K562 (cell line): ENCODE measurements around the gene AIFM3. TPM values are rescaled to one million over a fixed set of nuclear protein-coding genes. Genes with fewer than 3 reads are reported as not detected.

ENCODE experiments used
- CTCF ChIP-seq, 3 experiments: IDR thresholded peaks in 2 of 3; conservative IDR thresholded peaks in 1 of 3; 2 replicates each; pipeline ENCODE4 v1.5.1; 2011 to 2012; ENCODE audit warnings: low read length in 3 of 3, mild to moderate bottlenecking in 3 of 3, control low read depth in 2 of 3, improper control_type of control experiment in 1 of 3, inconsistent platforms in 1 of 3, low read depth in 1 of 3, mixed read lengths in 1 of 3, moderate library complexity in 1 of 3; ENCODE audit not compliant: insufficient read depth in 2 of 3
- DPF2 ChIP-seq: fragments of 450-650 bp; IDR thresholded peaks from 2 replicates; pipeline ENCODE4 v1.6.1; 2016
- ESRRB ChIP-seq: fragments of 250-450 bp; sonication (Bioruptor Pico); IDR thresholded peaks from 2 replicates; pipeline ENCODE4 v1.5.0; 2020; ENCODE audit warnings: mild to moderate bottlenecking, moderate library complexity, borderline replicate concordance
- KAT7 ChIP-seq: sonication (generic); formaldehyde crosslinking; IDR thresholded peaks from 2 replicates; pipeline ENCODE4 v1.8.0; 2022; ENCODE audit warnings: missing genetic modification reagents, mild to moderate bottlenecking, borderline replicate concordance
- KDM5B ChIP-seq: fragments of 200-600 bp; sonication (generic); IDR thresholded peaks from 2 replicates; pipeline ENCODE4 v1.6.1; 2012; ENCODE audit warnings: low read depth, mild to moderate bottlenecking, moderate library complexity, low read length, control low read depth, inconsistent platforms; ENCODE audit not compliant: insufficient replicate concordance
- KLF10 ChIP-seq: fragments of 250-450 bp; sonication (Bioruptor Pico); IDR thresholded peaks from 2 replicates; pipeline ENCODE4 v1.6.1; 2021; ENCODE audit warnings: matching md5 sums
- MAFF ChIP-seq: IDR thresholded peaks from 2 replicates; pipeline ENCODE4 v1.6.1; 2012; ENCODE audit warnings: low read length, improper control_type of control experiment
- MTA2 ChIP-seq: fragments of 450-650 bp; IDR thresholded peaks from 2 replicates; pipeline ENCODE4 v1.6.1; 2016; ENCODE audit warnings: low read depth
- POLR2AphosphoS2 ChIP-seq: IDR thresholded peaks from 2 replicates; pipeline ENCODE4 v1.6.1; 2012; ENCODE audit warnings: low read length, improper control_type of control experiment
- RB1 ChIP-seq: fragments of 450-650 bp; IDR thresholded peaks from 2 replicates; pipeline ENCODE4 v1.6.1; 2017; ENCODE audit warnings: low read depth, mild to moderate bottlenecking
- RFX1 ChIP-seq: fragments of 450-650 bp; IDR thresholded peaks from 2 replicates; pipeline ENCODE4 v1.6.1; 2016; ENCODE audit warnings: mild to moderate bottlenecking, moderate library complexity
- SRSF1 ChIP-seq: fragments of 200-400 bp; formaldehyde crosslinking; IDR thresholded peaks from 2 replicates; pipeline ENCODE4 v1.6.1; 2017; ENCODE audit warnings: mild to moderate bottlenecking, low read depth, low read length, moderate library complexity
- TOE1 ChIP-seq, 2 experiments: fragments of 450-650 bp in 1 of 2; sonication (generic) in 1 of 2; formaldehyde crosslinking in 1 of 2; IDR thresholded peaks; 2 replicates each; pipeline versions ENCODE4 v1.7.1 to v1.8.0; 2016 to 2022; ENCODE audit warnings: borderline replicate concordance in 2 of 2, mild to moderate bottlenecking in 2 of 2, antibody characterized with exemption in 1 of 2, inconsistent platforms in 1 of 2, low read depth in 1 of 2, missing genetic modification reagents in 1 of 2, moderate library complexity in 1 of 2
- U2AF1 ChIP-seq: fragments of 200-400 bp; formaldehyde crosslinking; optimal IDR thresholded peaks from 2 replicates; pipeline ENCODE3; 2017; ENCODE audit warnings: mild to moderate bottlenecking, low read depth, low read length, moderate library complexity
- ZBTB8A ChIP-seq: fragments of 450-650 bp; IDR thresholded peaks from 2 replicates; pipeline ENCODE4 v1.6.1; 2018; ENCODE audit warnings: mild to moderate bottlenecking, moderate library complexity; ENCODE audit not compliant: partially characterized antibody
- ZNF175 ChIP-seq: fragments of 200-800 bp; sonication (Bioruptor generic); IDR thresholded peaks from 2 replicates; pipeline ENCODE4 v1.6.1; 2016; ENCODE audit warnings: low read depth, mild to moderate bottlenecking, missing genetic modification characterization, missing compliant biosample characterization
- ZNF41 ChIP-seq: fragments of 250-450 bp; sonication (Bioruptor Pico); conservative IDR thresholded peaks from 2 replicates; pipeline ENCODE4 v1.4.0; 2020; ENCODE audit warnings: mild to moderate bottlenecking
- ZNF444 ChIP-seq: fragments of 250-450 bp; sonication (Bioruptor Pico); IDR thresholded peaks from 2 replicates; pipeline ENCODE4 v1.4.0; 2020; ENCODE audit warnings: mild to moderate bottlenecking, moderate library complexity
- polyA plus RNA-seq, 8 experiments: library from polyadenylated mRNA; depleted of rRNA in 4 of 8; stranded (reverse) in 5 of 8; unstranded in 3 of 8; fragments of >200 nt; fragmentation: Nextera tagmentation in 2 of 8; fragmentation: Illumina TruSeq in 1 of 8; extraction: Ambion mirVana in 2 of 8; extraction: Trizol in 1 of 8; gene quantifications; 2 replicates each; pipeline versions ENCODE4 v1.2.1 to v1.2.3, GENCODE V29; 2011 to 2014; ENCODE audit warnings: inconsistent platforms in 1 of 8, missing spikeins in 1 of 8
- total RNA-seq, 7 experiments: library from RNA; depleted of rRNA in 6 of 7; stranded (reverse); fragments of >200 nt in 6 of 7; fragmentation: Illumina TruSeq in 2 of 7; extraction: Trizol in 2 of 7; gene quantifications; 2 replicates each; pipeline versions ENCODE4 v1.2.1 to v1.2.3, GENCODE V29; 2011 to 2021; ENCODE audit warnings: low replicate concordance in 1 of 7
- TF ChIP-seq, protein P1 (sequence below): sonication (generic); formaldehyde crosslinking; IDR thresholded peaks from 2 replicates; pipeline ENCODE4 v1.8.0; 2022; ENCODE audit warnings: missing genetic modification reagents, mild to moderate bottlenecking, borderline replicate concordance
- TF ChIP-seq, protein P2 (sequence below): sonication (generic); formaldehyde crosslinking; IDR thresholded peaks from 2 replicates; pipeline ENCODE4 v1.8.0; 2022; ENCODE audit warnings: mild to moderate bottlenecking, missing genetic modification reagents
- TF ChIP-seq, protein P3 (sequence below): fragments of 250-450 bp; sonication (Bioruptor Pico); IDR thresholded peaks from 2 replicates; pipeline ENCODE4 v1.5.0; 2021

Gene AIFM3
- total and polyA plus RNA-seq, 9 of the 15 experiments (the other 6 are each of a cell fraction or from before 2014, with no cell fraction given), result 0.03 to 0.20 (median 0.07) TPM; not detected in 1

- TF ChIP-seq TOE1 (IDR thresholded peaks at IDR 0.05; ENCODE audit: borderline replicate concordance), result no peak
- TF ChIP-seq TOE1 (CRISPR knock-in tag; IDR thresholded peaks at IDR 0.05; ENCODE audit: borderline replicate concordance, low read depth), result no peak
- TF ChIP-seq U2AF1, result no peak
- TF ChIP-seq MTA2, result no peak
- peak; percentile 98 for TF ChIP-seq POLR2AphosphoS2
- TF ChIP-seq, protein P1, sequence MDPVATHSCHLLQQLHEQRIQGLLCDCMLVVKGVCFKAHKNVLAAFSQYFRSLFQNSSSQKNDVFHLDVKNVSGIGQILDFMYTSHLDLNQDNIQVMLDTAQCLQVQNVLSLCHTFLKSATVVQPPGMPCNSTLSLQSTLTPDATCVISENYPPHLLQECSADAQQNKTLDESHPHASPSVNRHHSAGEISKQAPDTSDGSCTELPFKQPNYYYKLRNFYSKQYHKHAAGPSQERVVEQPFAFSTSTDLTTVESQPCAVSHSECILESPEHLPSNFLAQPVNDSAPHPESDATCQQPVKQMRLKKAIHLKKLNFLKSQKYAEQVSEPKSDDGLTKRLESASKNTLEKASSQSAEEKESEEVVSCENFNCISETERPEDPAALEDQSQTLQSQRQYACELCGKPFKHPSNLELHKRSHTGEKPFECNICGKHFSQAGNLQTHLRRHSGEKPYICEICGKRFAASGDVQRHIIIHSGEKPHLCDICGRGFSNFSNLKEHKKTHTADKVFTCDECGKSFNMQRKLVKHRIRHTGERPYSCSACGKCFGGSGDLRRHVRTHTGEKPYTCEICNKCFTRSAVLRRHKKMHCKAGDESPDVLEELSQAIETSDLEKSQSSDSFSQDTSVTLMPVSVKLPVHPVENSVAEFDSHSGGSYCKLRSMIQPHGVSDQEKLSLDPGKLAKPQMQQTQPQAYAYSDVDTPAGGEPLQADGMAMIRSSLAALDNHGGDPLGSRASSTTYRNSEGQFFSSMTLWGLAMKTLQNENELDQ (CRISPR knock-in tag), result no peak
- no peak for TF ChIP-seq ESRRB (CRISPR knock-in tag)
- TF ChIP-seq RFX1, result no peak
- TF ChIP-seq KAT7 (CRISPR knock-in tag), result no peak
- peak; percentile 99 to 100 (median 99) for TF ChIP-seq CTCF (IDR thresholded peaks at IDR 0.05 in 2 of 3, conservative IDR thresholded peaks at IDR 0.05 in 1 of 3; ENCODE audit: insufficient read depth in 2 of 3, low read depth in 1 of 3, low read length in 3 of 3)
- peak; percentile 85 for TF ChIP-seq ZNF41 (CRISPR knock-in tag)
- TF ChIP-seq, protein P2, sequence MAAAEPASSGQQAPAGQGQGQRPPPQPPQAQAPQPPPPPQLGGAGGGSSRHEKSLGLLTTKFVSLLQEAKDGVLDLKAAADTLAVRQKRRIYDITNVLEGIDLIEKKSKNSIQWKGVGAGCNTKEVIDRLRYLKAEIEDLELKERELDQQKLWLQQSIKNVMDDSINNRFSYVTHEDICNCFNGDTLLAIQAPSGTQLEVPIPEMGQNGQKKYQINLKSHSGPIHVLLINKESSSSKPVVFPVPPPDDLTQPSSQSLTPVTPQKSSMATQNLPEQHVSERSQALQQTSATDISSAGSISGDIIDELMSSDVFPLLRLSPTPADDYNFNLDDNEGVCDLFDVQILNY (CRISPR knock-in tag), result no peak
- no peak for TF ChIP-seq KLF10 (CRISPR knock-in tag)
- no peak for TF ChIP-seq SRSF1
- TF ChIP-seq DPF2, result no peak
- TF ChIP-seq ZBTB8A, result no peak
- no peak for TF ChIP-seq RB1
- TF ChIP-seq KDM5B, result peak; percentile 100
- TF ChIP-seq ZNF175 (CRISPR knock-in tag), result no peak
- peak; percentile 85 for TF ChIP-seq ZNF444 (CRISPR knock-in tag)
- TF ChIP-seq, protein P3, sequence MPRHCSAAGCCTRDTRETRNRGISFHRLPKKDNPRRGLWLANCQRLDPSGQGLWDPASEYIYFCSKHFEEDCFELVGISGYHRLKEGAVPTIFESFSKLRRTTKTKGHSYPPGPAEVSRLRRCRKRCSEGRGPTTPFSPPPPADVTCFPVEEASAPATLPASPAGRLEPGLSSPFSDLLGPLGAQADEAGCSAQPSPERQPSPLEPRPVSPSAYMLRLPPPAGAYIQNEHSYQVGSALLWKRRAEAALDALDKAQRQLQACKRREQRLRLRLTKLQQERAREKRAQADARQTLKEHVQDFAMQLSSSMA (CRISPR knock-in tag), result no peak
- no peak for TF ChIP-seq MAFF
These were observed 14.9 kb downstream of the AIFM3 start, which contains the start of gene LZTR1 (continued) for GRCh38 chr22:20981787-20982562.
